HEK293 (cell line): Measurements from ENCODE around the gene ESR1.

Experiments used
- ELK4 ChIP-seq: IDR thresholded peaks from 2 replicates; pipeline ENCODE4 v1.6.1; 2011; ENCODE audit warnings: mild to moderate bottlenecking, low read depth, low read length, borderline replicate concordance
- KLF7 ChIP-seq: fragments of 450-650 bp; formaldehyde crosslinking; IDR thresholded peaks from 2 replicates; pipeline ENCODE4 v1.5.1; 2016; ENCODE audit warnings: missing biosample characterization, missing genetic modification characterization, borderline replicate concordance
- PBX3 ChIP-seq: sonication (generic); formaldehyde crosslinking; IDR thresholded peaks from 2 replicates; pipeline ENCODE4 v1.8.1; 2022; ENCODE audit warnings: mild to moderate bottlenecking, moderate library complexity, missing genetic modification reagents
- SP2 ChIP-seq: fragments of 450-650 bp; formaldehyde crosslinking; IDR thresholded peaks from 2 replicates; pipeline ENCODE4 v1.5.1; 2016; ENCODE audit warnings: missing biosample characterization, missing genetic modification characterization
- WT1 ChIP-seq: fragments of 450-650 bp; formaldehyde crosslinking; IDR thresholded peaks from 2 replicates; pipeline ENCODE4 v1.5.1; 2016; ENCODE audit warnings: missing biosample characterization, missing genetic modification characterization
- ZBTB1 ChIP-seq: fragments of 450-650 bp; formaldehyde crosslinking; IDR thresholded peaks from 2 replicates; pipeline ENCODE4 v1.5.1; 2016; ENCODE audit warnings: missing biosample characterization, missing genetic modification characterization
- ZBTB26 ChIP-seq: fragments of 450-650 bp; formaldehyde crosslinking; optimal IDR thresholded peaks from 2 replicates; pipeline ENCODE3; 2016; ENCODE audit warnings: missing biosample characterization, mild to moderate bottlenecking, missing genetic modification characterization
- ZFP37 ChIP-seq: fragments of 450-650 bp; formaldehyde crosslinking; IDR thresholded peaks from 2 replicates; pipeline ENCODE4 v1.5.1; 2016; ENCODE audit warnings: missing biosample characterization, missing genetic modification characterization
- ZNF114 ChIP-seq: fragments of 450-650 bp; formaldehyde crosslinking; IDR thresholded peaks from 2 replicates; pipeline ENCODE4 v1.5.0; 2017; ENCODE audit warnings: missing biosample characterization, missing genetic modification characterization
- ZNF239 ChIP-seq: fragments of 450-650 bp; formaldehyde crosslinking; IDR thresholded peaks from 2 replicates; pipeline ENCODE4 v1.5.1; 2016; ENCODE audit warnings: missing biosample characterization, missing genetic modification characterization
- ZNF561 ChIP-seq: fragments of 450-650 bp; IDR thresholded peaks from 2 replicates; pipeline ENCODE4 v1.5.1; 2018; ENCODE audit warnings: missing biosample characterization, missing genetic modification characterization, borderline replicate concordance
- TF ChIP-seq, protein P1 (sequence below): fragments of 450-650 bp; formaldehyde crosslinking; IDR thresholded peaks from 2 replicates; pipeline ENCODE4 v1.5.1; 2016; ENCODE audit warnings: missing biosample characterization, missing genetic modification characterization

GRCh38 chr6:151760486-151760885 is 47.0 kb upstream of the ESR1 start:
- TF ChIP-seq SP2 (tag by site-specific recombination) = no peak
- TF ChIP-seq ZBTB26 (tag by site-specific recombination) = no peak
- TF ChIP-seq, protein P1, sequence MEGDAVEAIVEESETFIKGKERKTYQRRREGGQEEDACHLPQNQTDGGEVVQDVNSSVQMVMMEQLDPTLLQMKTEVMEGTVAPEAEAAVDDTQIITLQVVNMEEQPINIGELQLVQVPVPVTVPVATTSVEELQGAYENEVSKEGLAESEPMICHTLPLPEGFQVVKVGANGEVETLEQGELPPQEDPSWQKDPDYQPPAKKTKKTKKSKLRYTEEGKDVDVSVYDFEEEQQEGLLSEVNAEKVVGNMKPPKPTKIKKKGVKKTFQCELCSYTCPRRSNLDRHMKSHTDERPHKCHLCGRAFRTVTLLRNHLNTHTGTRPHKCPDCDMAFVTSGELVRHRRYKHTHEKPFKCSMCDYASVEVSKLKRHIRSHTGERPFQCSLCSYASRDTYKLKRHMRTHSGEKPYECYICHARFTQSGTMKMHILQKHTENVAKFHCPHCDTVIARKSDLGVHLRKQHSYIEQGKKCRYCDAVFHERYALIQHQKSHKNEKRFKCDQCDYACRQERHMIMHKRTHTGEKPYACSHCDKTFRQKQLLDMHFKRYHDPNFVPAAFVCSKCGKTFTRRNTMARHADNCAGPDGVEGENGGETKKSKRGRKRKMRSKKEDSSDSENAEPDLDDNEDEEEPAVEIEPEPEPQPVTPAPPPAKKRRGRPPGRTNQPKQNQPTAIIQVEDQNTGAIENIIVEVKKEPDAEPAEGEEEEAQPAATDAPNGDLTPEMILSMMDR (tag by site-specific recombination) = no peak
- TF ChIP-seq KLF7 (tag by site-specific recombination) = no peak
- TF ChIP-seq ZNF239 (tag by site-specific recombination) = no peak
- TF ChIP-seq WT1 (tag by site-specific recombination) = no peak
- TF ChIP-seq ZNF114 (tag by site-specific recombination) = no peak
- no peak for TF ChIP-seq ELK4
- TF ChIP-seq ZNF561 (tag by site-specific recombination) = no peak
- no peak for TF ChIP-seq PBX3 (CRISPR knock-in tag)
- TF ChIP-seq ZFP37 = no peak
- TF ChIP-seq ZBTB1 (tag by site-specific recombination) = no peak
